HepG2 (cell line): ENCODE measurements around the gene ZNF213. TPM values are rescaled to one million over a fixed set of nuclear protein-coding genes. Genes with fewer than 3 reads are reported as not detected.

Experiments used
- CEBPB ChIP-seq: IDR thresholded peaks from 2 replicates; pipeline ENCODE4 v1.6.1; 2011; ENCODE audit warnings: low read depth, low read length, improper control_type of control experiment, borderline replicate concordance
- DDIT3 ChIP-seq: sonication (generic); formaldehyde crosslinking; IDR thresholded peaks from 2 replicates; pipeline ENCODE4 v1.4.0; 2020; ENCODE audit warnings: mild to moderate bottlenecking, missing genetic modification reagents
- ETV6 ChIP-seq: sonication (generic); formaldehyde crosslinking; conservative IDR thresholded peaks from 2 replicates; pipeline ENCODE4 v1.4.0; 2020; ENCODE audit warnings: missing genetic modification reagents
- ISX ChIP-seq: sonication (generic); formaldehyde crosslinking; conservative IDR thresholded peaks from 2 replicates; pipeline ENCODE4 v1.5.0; 2020; ENCODE audit warnings: missing genetic modification reagents
- SP4 ChIP-seq: sonication (generic); formaldehyde crosslinking; IDR thresholded peaks from 2 replicates; pipeline ENCODE4 v1.8.1; 2023; ENCODE audit warnings: mild to moderate bottlenecking, missing genetic modification reagents
- TARDBP ChIP-seq: sonication (generic); formaldehyde crosslinking; IDR thresholded peaks from 2 replicates; pipeline ENCODE4 v1.8.0; 2022; ENCODE audit warnings: mild to moderate bottlenecking, missing genetic modification reagents
- U2AF2 ChIP-seq: fragments of 200-400 bp; formaldehyde crosslinking; IDR thresholded peaks from 2 replicates; pipeline ENCODE4 v1.6.1; 2017; ENCODE audit warnings: low read depth, mild to moderate bottlenecking, low read length
- ZNF142 ChIP-seq: sonication (generic); formaldehyde crosslinking; IDR thresholded peaks from 2 replicates; pipeline ENCODE4 v1.4.0; 2020; ENCODE audit warnings: missing genetic modification reagents
- ZNF333 ChIP-seq: sonication (generic); formaldehyde crosslinking; IDR thresholded peaks from 2 replicates; pipeline ENCODE4 v1.4.0; 2020; ENCODE audit warnings: mild to moderate bottlenecking, missing genetic modification reagents, borderline replicate concordance
- ZNF687 ChIP-seq: sonication (generic); formaldehyde crosslinking; IDR thresholded peaks from 2 replicates; pipeline ENCODE4 v1.5.1; 2020; ENCODE audit warnings: mild to moderate bottlenecking, missing genetic modification reagents, moderate library complexity
- ZNF737 ChIP-seq: sonication (generic); formaldehyde crosslinking; IDR thresholded peaks from 2 replicates; pipeline ENCODE4 v1.5.0; 2020; ENCODE audit warnings: missing genetic modification reagents, mild to moderate bottlenecking, borderline replicate concordance
- polyA plus RNA-seq, 8 experiments: library from polyadenylated mRNA; depleted of rRNA in 3 of 8; stranded (reverse) in 7 of 8; unstranded in 1 of 8; fragments of >200 nt; fragmentation: Illumina TruSeq in 4 of 8; extraction: Trizol in 4 of 8; gene quantifications; 2 replicates each; pipeline versions ENCODE4 v1.2.1 to v1.2.3, GENCODE V29; 2011 to 2016; ENCODE audit warnings: low read depth in 4 of 8, missing spikeins in 1 of 8, mixed read lengths in 1 of 8; ENCODE audit not compliant: insufficient read depth in 1 of 8
- total RNA-seq, 5 experiments: library from RNA; depleted of rRNA; stranded (reverse); fragments of >200 nt; fragmentation: Illumina TruSeq; extraction: Trizol; gene quantifications; 2 replicates each; pipeline ENCODE4 v1.2.3, GENCODE V29; 2016; ENCODE audit warnings: low read depth in 1 of 5

The ZNF213 gene
- total and polyA plus RNA-seq, 2 of the 13 experiments (the other 11 are each of a cell fraction or from before 2014, with no cell fraction given) = 0.59 to 0.97 TPM

GRCh38 chr16:3165111-3165822 lies 30.4 kb downstream of the ZNF213 start (continued):
- TF ChIP-seq ZNF142 (CRISPR knock-in tag) (no peak), ZNF687 (no peak), ZNF737 (CRISPR knock-in tag) (no peak), SP4 (no peak), DDIT3 (no peak), ZNF333 (no peak), ETV6 (no peak), CEBPB (no peak), TARDBP (CRISPR knock-in tag) (no peak), U2AF2 (no peak), ISX (CRISPR knock-in tag) (no peak)
